H1 (cell line): Measurements from ENCODE around the gene TMEM130. TPM values are rescaled to one million over a fixed set of nuclear protein-coding genes. Genes with fewer than 3 reads are reported as not detected.

Experiments used
- BCL11A ChIP-seq, 2 experiments: IDR thresholded peaks; one replicate each; pipeline ENCODE4 v1.6.1; 2011; ENCODE audit warnings: low read depth in 2 of 2, low read length in 2 of 2, mild to moderate bottlenecking in 2 of 2
- CTBP2 ChIP-seq: IDR thresholded peaks from 2 replicates; pipeline ENCODE4 v1.7.0; 2011; ENCODE audit warnings: borderline replicate concordance, mild to moderate bottlenecking, moderate library complexity, mixed read lengths, low read length; ENCODE audit not compliant: insufficient read depth, insufficient read length
- RFX5 ChIP-seq: IDR thresholded peaks from 2 replicates; pipeline ENCODE4 v1.6.1; 2011; ENCODE audit warnings: low read depth, low read length, improper control_type of control experiment, borderline replicate concordance
- SP4 ChIP-seq: IDR thresholded peaks from 2 replicates; pipeline ENCODE4 v1.6.1; 2012; ENCODE audit warnings: low read length, inconsistent platforms
- ZNF274 ChIP-seq: IDR thresholded peaks from 2 replicates; pipeline ENCODE4 v1.7.0; 2012; ENCODE audit warnings: low read length, borderline replicate concordance; ENCODE audit errors: extremely low read depth
- polyA plus RNA-seq, 7 experiments: library from polyadenylated mRNA; depleted of rRNA in 3 of 7; stranded (reverse) in 5 of 7; unstranded in 2 of 7; fragments of >200 nt in 5 of 7; fragments of 200-250 nt in 2 of 7; gene quantifications; 1 replicate in 5 of 7; 2 replicates in 1 of 7; 4 replicates in 1 of 7; pipeline versions ENCODE4 v1.2.1 to v1.2.3, GENCODE V29; 2011 to 2013; ENCODE audit warnings: missing spikeins in 2 of 7, mixed read lengths in 2 of 7
- total RNA-seq: library from RNA; stranded (reverse); fragmentation: NEBNext Ultra II Directional; extraction: Animal tissue kit (Norgen Biotek cat#: 25700); gene quantifications from 2 replicates; pipeline ENCODE4 v1.2.1, GENCODE V29; 2021

Gene TMEM130
- total and polyA plus RNA-seq, 2 of the 8 experiments (the other 6 are each of a cell fraction or from before 2014, with no cell fraction given) = 2.9 to 6.6 TPM

- TF ChIP-seq RFX5 (no peak), BCL11A (IDR thresholded peaks at IDR 0.05; ENCODE audit: low read depth in 2 of 2, low read length in 2 of 2) (no peak), SP4 (no peak), CTBP2 (no peak), ZNF274 (no peak)
- TF ChIP-seq, all 59 proteins: peak for 0
These were observed 67.6 kb downstream of the TMEM130 start (continued) for GRCh38 chr7:98802088-98802780.
